HEK293 (cell line): ENCODE data around the gene GLOD4.
A peak's percentile ranks its signal among the peaks of the same experiment; 100 is the strongest.

Experiments
- GLI4 ChIP-seq: fragments of 450-650 bp; formaldehyde crosslinking; IDR thresholded peaks from 2 replicates; pipeline ENCODE4 v1.5.1; 2016; ENCODE audit warnings: missing biosample characterization, missing genetic modification characterization
- KLF1 ChIP-seq: fragments of 450-650 bp; formaldehyde crosslinking; IDR thresholded peaks from 2 replicates; pipeline ENCODE4 v1.5.1; 2016; ENCODE audit warnings: missing biosample characterization, missing genetic modification characterization
- KLF9 ChIP-seq: fragments of 450-650 bp; formaldehyde crosslinking; IDR thresholded peaks from 2 replicates; pipeline ENCODE4 v1.5.1; 2016; ENCODE audit warnings: missing biosample characterization, missing genetic modification characterization, low read depth
- MEIS1 ChIP-seq: sonication (generic); formaldehyde crosslinking; IDR thresholded peaks from 2 replicates; pipeline ENCODE4 v1.8.1; 2022; ENCODE audit warnings: missing genetic modification reagents, mild to moderate bottlenecking, borderline replicate concordance
- MZF1 ChIP-seq: fragments of 450-650 bp; formaldehyde crosslinking; IDR thresholded peaks from 2 replicates; pipeline ENCODE4 v1.5.1; 2017; ENCODE audit warnings: missing biosample characterization, missing genetic modification characterization, borderline replicate concordance
- RBAK ChIP-seq: fragments of 450-650 bp; formaldehyde crosslinking; IDR thresholded peaks from 2 replicates; pipeline ENCODE4 v1.5.1; 2016; ENCODE audit warnings: missing biosample characterization, missing genetic modification characterization
- REPIN1 ChIP-seq: fragments of 450-650 bp; formaldehyde crosslinking; IDR thresholded peaks from 2 replicates; pipeline ENCODE4 v1.5.1; 2017; ENCODE audit warnings: missing biosample characterization, missing genetic modification characterization, low read depth
- YY1 ChIP-seq: fragments of 450-650 bp; formaldehyde crosslinking; IDR thresholded peaks from 2 replicates; pipeline ENCODE4 v1.5.1; 2018; ENCODE audit warnings: missing biosample characterization, missing genetic modification characterization
- ZBTB17 ChIP-seq: fragments of 450-650 bp; formaldehyde crosslinking; IDR thresholded peaks from 2 replicates; pipeline ENCODE4 v1.5.1; 2016; ENCODE audit warnings: missing biosample characterization, missing genetic modification characterization
- ZFP3 ChIP-seq: fragments of 450-650 bp; formaldehyde crosslinking; IDR thresholded peaks from 2 replicates; pipeline ENCODE4 v1.5.1; 2016; ENCODE audit warnings: low read depth, missing biosample characterization, missing genetic modification characterization
- ZNF114 ChIP-seq: fragments of 450-650 bp; formaldehyde crosslinking; IDR thresholded peaks from 2 replicates; pipeline ENCODE4 v1.5.0; 2017; ENCODE audit warnings: missing biosample characterization, missing genetic modification characterization
- ZNF311 ChIP-seq: fragments of 450-650 bp; formaldehyde crosslinking; IDR thresholded peaks from 2 replicates; pipeline ENCODE4 v1.5.1; 2017; ENCODE audit warnings: missing biosample characterization, missing genetic modification characterization, borderline replicate concordance
- ZNF335 ChIP-seq: fragments of 450-650 bp; formaldehyde crosslinking; conservative IDR thresholded peaks from 2 replicates; pipeline ENCODE4 v1.5.1; 2016; ENCODE audit warnings: missing biosample characterization, missing genetic modification characterization
- ZNF37A ChIP-seq: fragments of 450-650 bp; IDR thresholded peaks from 2 replicates; pipeline ENCODE4 v1.5.1; 2018; ENCODE audit warnings: missing biosample characterization, missing genetic modification characterization
- ZNF501 ChIP-seq: fragments of 450-650 bp; formaldehyde crosslinking; IDR thresholded peaks from 2 replicates; pipeline ENCODE4 v1.5.1; 2016; ENCODE audit warnings: missing biosample characterization, missing genetic modification characterization
- ZNF610 ChIP-seq: fragments of 450-650 bp; formaldehyde crosslinking; IDR thresholded peaks from 2 replicates; pipeline ENCODE4 v1.5.1; 2016; ENCODE audit warnings: missing biosample characterization, missing genetic modification characterization, borderline replicate concordance
- ZNF626 ChIP-seq: fragments of 450-650 bp; sonication (Bioruptor Pico); formaldehyde crosslinking; IDR thresholded peaks from 2 replicates; pipeline ENCODE4 v1.5.1; 2018; ENCODE audit warnings: missing biosample characterization, missing genetic modification characterization, inconsistent platforms
- ZNF677 ChIP-seq: fragments of 450-650 bp; IDR thresholded peaks from 2 replicates; pipeline ENCODE4 v1.5.0; 2018; ENCODE audit warnings: missing biosample characterization, mild to moderate bottlenecking, missing genetic modification characterization, moderate library complexity
- ZNF747 ChIP-seq: fragments of 450-650 bp; formaldehyde crosslinking; IDR thresholded peaks from 2 replicates; pipeline ENCODE4 v1.5.1; 2016; ENCODE audit warnings: missing biosample characterization, missing genetic modification characterization
- ZNF791 ChIP-seq: fragments of 450-650 bp; formaldehyde crosslinking; IDR thresholded peaks from 2 replicates; pipeline ENCODE4 v1.5.1; 2016; ENCODE audit warnings: missing biosample characterization, missing genetic modification characterization
- TF ChIP-seq, protein P1 (sequence below): fragments of 450-650 bp; IDR thresholded peaks from 2 replicates; pipeline ENCODE4 v1.5.1; 2018; ENCODE audit warnings: missing biosample characterization, missing genetic modification characterization
- TF ChIP-seq, protein P2 (sequence below): fragments of 450-650 bp; formaldehyde crosslinking; IDR thresholded peaks from 2 replicates; pipeline ENCODE4 v1.5.0; 2017; ENCODE audit warnings: missing biosample characterization, missing genetic modification characterization, borderline replicate concordance
- TF ChIP-seq, protein P3 (sequence below): fragments of 450-650 bp; formaldehyde crosslinking; IDR thresholded peaks from 2 replicates; pipeline ENCODE4 v1.5.1; 2016; ENCODE audit warnings: missing biosample characterization, missing genetic modification characterization
- TF ChIP-seq, protein P4 (sequence below): fragments of 450-650 bp; formaldehyde crosslinking; IDR thresholded peaks from 2 replicates; pipeline ENCODE4 v1.5.1; 2016; ENCODE audit warnings: missing biosample characterization, missing genetic modification characterization
- TF ChIP-seq, protein P5 (sequence below): sonication (generic); formaldehyde crosslinking; IDR thresholded peaks from 2 replicates; pipeline ENCODE4 v1.8.1; 2022; ENCODE audit warnings: mild to moderate bottlenecking, moderate library complexity, missing genetic modification reagents
- TF ChIP-seq, protein P6 (sequence below): fragments of 450-650 bp; formaldehyde crosslinking; IDR thresholded peaks from 2 replicates; pipeline ENCODE4 v1.5.1; 2016; ENCODE audit warnings: missing biosample characterization, missing genetic modification characterization
- TF ChIP-seq, protein P7 (sequence below): fragments of 450-650 bp; formaldehyde crosslinking; IDR thresholded peaks from 2 replicates; pipeline ENCODE4 v1.5.1; 2017; ENCODE audit warnings: missing biosample characterization, missing genetic modification characterization

The GLOD4 gene

DNA sequence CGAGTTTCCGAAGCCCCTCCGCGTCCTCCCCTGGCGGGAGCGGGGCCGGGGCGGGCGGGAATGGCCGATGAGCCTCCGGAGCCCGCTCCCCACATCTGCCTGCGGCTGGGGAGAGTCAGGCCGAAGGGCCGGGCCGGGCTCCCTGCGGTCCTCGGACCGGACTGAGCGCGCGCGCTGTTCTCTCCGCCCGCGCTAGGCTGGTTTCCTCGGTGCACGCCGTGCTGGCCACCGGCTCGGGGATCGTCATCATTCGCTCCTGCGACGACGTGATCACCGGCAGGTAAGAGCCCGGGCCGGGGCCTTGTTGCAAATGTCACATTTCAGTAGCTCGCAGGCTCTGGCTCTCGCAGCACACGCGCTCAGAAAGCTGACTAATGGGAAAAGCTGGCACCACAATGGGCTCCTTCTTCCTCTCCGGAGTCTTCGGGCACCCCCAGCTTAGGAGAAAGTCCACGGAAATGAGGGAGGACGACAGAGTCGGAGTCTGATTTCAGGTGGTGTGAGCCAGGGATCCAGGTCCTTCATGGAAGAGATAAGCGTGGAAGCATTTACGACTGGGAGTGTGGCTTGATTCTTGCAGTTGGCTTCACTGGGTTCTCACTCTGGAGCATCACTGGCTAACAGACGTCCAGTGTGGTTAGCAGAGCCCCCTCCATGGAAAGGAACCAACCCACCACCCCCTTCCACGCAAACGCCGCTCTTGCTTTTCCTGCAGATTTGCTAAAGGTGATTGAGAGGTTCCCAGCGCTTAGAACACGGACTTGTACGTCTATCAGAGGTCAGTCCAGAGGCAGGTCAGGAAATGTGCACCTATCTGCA, 49.0 kb downstream of the GLOD4 start (continued):
- TF ChIP-seq, protein P1, sequence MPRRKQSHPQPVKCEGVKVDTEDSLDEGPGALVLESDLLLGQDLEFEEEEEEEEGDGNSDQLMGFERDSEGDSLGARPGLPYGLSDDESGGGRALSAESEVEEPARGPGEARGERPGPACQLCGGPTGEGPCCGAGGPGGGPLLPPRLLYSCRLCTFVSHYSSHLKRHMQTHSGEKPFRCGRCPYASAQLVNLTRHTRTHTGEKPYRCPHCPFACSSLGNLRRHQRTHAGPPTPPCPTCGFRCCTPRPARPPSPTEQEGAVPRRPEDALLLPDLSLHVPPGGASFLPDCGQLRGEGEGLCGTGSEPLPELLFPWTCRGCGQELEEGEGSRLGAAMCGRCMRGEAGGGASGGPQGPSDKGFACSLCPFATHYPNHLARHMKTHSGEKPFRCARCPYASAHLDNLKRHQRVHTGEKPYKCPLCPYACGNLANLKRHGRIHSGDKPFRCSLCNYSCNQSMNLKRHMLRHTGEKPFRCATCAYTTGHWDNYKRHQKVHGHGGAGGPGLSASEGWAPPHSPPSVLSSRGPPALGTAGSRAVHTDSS (tag by site-specific recombination): peak; percentile 43
- TF ChIP-seq ZNF626 (tag by site-specific recombination): no peak
- no peak for TF ChIP-seq YY1 (tag by site-specific recombination)
- TF ChIP-seq, protein P2, sequence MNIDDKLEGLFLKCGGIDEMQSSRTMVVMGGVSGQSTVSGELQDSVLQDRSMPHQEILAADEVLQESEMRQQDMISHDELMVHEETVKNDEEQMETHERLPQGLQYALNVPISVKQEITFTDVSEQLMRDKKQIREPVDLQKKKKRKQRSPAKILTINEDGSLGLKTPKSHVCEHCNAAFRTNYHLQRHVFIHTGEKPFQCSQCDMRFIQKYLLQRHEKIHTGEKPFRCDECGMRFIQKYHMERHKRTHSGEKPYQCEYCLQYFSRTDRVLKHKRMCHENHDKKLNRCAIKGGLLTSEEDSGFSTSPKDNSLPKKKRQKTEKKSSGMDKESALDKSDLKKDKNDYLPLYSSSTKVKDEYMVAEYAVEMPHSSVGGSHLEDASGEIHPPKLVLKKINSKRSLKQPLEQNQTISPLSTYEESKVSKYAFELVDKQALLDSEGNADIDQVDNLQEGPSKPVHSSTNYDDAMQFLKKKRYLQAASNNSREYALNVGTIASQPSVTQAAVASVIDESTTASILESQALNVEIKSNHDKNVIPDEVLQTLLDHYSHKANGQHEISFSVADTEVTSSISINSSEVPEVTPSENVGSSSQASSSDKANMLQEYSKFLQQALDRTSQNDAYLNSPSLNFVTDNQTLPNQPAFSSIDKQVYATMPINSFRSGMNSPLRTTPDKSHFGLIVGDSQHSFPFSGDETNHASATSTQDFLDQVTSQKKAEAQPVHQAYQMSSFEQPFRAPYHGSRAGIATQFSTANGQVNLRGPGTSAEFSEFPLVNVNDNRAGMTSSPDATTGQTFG: no peak
- TF ChIP-seq ZNF114 (tag by site-specific recombination): no peak
- TF ChIP-seq, protein P3, sequence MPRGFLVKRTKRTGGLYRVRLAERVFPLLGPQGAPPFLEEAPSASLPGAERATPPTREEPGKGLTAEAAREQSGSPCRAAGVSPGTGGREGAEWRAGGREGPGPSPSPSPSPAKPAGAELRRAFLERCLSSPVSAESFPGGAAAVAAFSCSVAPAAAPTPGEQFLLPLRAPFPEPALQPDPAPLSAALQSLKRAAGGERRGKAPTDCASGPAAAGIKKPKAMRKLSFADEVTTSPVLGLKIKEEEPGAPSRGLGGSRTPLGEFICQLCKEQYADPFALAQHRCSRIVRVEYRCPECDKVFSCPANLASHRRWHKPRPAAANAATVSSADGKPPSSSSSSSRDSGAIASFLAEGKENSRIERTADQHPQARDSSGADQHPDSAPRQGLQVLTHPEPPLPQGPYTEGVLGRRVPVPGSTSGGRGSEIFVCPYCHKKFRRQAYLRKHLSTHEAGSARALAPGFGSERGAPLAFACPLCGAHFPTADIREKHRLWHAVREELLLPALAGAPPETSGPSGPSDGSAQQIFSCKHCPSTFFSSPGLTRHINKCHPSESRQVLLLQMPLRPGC (tag by site-specific recombination): no peak
- peak; percentile 20; the same call in 1 of the 2 replicates for TF ChIP-seq KLF1 (tag by site-specific recombination)
- no peak for TF ChIP-seq ZNF311 (tag by site-specific recombination)
- no peak for TF ChIP-seq RBAK (tag by site-specific recombination)
- TF ChIP-seq ZNF747: no peak
- no peak for TF ChIP-seq ZFP3
- no peak for TF ChIP-seq GLI4 (tag by site-specific recombination)
- peak; percentile 90 for TF ChIP-seq ZBTB17
- TF ChIP-seq, protein P4, sequence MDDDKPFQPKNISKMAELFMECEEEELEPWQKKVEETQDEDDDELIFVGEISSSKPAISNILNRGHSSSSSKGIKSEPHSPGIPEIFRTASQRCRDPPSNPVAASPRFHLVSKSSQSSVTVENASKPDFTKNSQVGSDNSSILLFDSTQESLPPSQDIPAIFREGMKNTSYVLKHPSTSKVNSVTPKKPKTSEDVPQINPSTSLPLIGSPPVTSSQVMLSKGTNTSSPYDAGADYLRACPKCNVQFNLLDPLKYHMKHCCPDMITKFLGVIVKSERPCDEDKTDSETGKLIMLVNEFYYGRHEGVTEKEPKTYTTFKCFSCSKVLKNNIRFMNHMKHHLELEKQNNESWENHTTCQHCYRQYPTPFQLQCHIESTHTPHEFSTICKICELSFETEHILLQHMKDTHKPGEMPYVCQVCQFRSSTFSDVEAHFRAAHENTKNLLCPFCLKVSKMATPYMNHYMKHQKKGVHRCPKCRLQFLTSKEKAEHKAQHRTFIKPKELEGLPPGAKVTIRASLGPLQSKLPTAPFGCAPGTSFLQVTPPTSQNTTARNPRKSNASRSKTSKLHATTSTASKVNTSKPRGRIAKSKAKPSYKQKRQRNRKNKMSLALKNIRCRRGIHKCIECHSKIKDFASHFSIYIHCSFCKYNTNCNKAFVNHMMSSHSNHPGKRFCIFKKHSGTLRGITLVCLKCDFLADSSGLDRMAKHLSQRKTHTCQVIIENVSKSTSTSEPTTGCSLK (tag by site-specific recombination): no peak
- no peak; the same call in 1 of the 2 replicates for TF ChIP-seq KLF9 (tag by site-specific recombination)
- TF ChIP-seq ZNF501 (tag by site-specific recombination): 0 out of 2 replicates have a peak, but pooled peaks have one; percentile 35
- TF ChIP-seq ZNF610: no peak
- TF ChIP-seq, protein P5, sequence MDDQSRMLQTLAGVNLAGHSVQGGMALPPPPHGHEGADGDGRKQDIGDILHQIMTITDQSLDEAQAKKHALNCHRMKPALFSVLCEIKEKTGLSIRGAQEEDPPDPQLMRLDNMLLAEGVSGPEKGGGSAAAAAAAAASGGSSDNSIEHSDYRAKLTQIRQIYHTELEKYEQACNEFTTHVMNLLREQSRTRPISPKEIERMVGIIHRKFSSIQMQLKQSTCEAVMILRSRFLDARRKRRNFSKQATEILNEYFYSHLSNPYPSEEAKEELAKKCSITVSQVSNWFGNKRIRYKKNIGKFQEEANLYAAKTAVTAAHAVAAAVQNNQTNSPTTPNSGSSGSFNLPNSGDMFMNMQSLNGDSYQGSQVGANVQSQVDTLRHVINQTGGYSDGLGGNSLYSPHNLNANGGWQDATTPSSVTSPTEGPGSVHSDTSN (CRISPR knock-in tag): no peak
- TF ChIP-seq ZNF37A (tag by site-specific recombination): no peak
- TF ChIP-seq REPIN1: no peak
- no peak for TF ChIP-seq MZF1
- TF ChIP-seq ZNF677: no peak
- TF ChIP-seq MEIS1: no peak
- no peak for TF ChIP-seq ZNF791
- peak; percentile 96 for TF ChIP-seq ZNF335 (tag by site-specific recombination)
- TF ChIP-seq, protein P6, sequence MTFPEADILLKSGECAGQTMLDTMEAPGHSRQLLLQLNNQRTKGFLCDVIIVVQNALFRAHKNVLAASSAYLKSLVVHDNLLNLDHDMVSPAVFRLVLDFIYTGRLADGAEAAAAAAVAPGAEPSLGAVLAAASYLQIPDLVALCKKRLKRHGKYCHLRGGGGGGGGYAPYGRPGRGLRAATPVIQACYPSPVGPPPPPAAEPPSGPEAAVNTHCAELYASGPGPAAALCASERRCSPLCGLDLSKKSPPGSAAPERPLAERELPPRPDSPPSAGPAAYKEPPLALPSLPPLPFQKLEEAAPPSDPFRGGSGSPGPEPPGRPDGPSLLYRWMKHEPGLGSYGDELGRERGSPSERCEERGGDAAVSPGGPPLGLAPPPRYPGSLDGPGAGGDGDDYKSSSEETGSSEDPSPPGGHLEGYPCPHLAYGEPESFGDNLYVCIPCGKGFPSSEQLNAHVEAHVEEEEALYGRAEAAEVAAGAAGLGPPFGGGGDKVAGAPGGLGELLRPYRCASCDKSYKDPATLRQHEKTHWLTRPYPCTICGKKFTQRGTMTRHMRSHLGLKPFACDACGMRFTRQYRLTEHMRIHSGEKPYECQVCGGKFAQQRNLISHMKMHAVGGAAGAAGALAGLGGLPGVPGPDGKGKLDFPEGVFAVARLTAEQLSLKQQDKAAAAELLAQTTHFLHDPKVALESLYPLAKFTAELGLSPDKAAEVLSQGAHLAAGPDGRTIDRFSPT (tag by site-specific recombination): 0 out of 2 replicates have a peak, but pooled peaks have one; percentile 14
- TF ChIP-seq, protein P7, sequence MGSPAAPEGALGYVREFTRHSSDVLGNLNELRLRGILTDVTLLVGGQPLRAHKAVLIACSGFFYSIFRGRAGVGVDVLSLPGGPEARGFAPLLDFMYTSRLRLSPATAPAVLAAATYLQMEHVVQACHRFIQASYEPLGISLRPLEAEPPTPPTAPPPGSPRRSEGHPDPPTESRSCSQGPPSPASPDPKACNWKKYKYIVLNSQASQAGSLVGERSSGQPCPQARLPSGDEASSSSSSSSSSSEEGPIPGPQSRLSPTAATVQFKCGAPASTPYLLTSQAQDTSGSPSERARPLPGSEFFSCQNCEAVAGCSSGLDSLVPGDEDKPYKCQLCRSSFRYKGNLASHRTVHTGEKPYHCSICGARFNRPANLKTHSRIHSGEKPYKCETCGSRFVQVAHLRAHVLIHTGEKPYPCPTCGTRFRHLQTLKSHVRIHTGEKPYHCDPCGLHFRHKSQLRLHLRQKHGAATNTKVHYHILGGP (tag by site-specific recombination): no peak
